Measurements from ENCODE around the gene LRBA. TPM values are rescaled to one million over a fixed set of nuclear protein-coding genes. Genes with fewer than 3 reads are reported as not detected.
"Not testable (repeated sequence)": the region's sequence is repeated elsewhere in the genome, so short reads cannot be mapped to it uniquely, and the experiment has no call there.

LRBA gene
- total and polyA plus RNA-seq, 2 of the 4 experiments (the other 2 are of a cell fraction) = 10.2 to 51.6 TPM

DNA sequence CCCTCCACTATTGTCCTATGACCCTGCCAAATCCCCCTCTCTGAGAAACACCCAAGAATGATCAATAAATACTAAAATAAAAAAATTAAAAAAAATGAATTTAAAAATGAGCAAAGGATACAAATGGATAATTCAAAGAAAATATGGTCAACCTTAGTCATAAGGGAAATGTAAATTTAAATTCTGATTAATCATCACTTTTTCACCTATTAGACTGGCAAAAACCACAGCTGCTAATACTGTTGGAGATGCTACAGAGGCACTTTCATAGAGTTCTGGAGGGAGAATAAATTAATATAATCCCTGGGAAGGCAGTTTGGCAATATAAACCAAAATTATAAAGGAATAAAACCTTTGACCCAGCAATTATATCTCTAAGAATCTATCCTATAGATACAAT is 50.3 kb downstream of the LRBA start:
- intact Hi-C loops (cut with micrococcal nuclease) = no loop called here

DNA sequence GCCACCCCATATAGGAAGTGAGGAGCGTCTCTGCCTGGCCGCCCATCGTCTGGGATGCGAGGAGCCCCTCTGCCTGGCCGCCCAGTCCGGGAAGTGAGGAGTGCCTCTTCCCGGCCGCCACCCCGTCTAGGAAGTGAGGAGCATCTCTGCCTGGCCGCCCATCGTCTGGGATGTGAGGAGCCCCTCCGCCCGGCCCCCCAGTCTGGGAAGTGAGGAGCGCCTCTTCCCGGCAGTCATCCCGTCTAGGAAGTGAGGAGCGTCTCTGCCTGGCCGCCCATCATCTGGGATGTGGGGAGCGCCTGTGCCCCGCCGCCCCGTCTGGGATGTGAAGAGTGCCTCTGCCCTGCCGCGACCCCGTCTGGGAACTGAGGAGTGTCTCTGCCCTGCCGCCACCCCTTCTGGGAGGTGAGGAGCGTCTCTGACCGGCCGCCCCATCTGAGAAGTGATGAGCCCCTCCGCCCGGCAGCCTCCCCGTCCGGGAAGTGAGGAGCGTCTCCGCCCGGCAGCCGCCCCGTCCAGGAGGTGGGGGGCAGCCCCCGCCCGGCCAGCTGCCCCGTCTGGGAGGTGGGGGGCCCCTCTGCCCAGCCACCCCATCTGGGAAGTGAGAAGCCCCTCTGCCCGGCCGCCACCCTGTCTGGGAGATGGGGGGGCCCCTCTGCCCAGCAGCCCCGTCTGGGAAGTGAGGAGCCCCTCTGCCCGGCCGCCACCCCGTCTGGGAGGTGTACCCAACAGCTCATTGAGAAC is 51.3 kb downstream of the LRBA start:
- H3K36me3 ChIP-seq (ENCODE audit: control insufficient read depth, insufficient read depth, low read length); intact Hi-C loops (cut with micrococcal nuclease); CTCF ChIA-PET; H2AFZ ChIP-seq (replicated peaks; ENCODE audit: low read length, poor library complexity); H2BK120ac ChIP-seq (ENCODE audit: low read depth, low read length); H3K79me1 ChIP-seq (ENCODE audit: low read depth in 1 of 2, low read length in 2 of 2); dilution Hi-C loops (cut with HindIII; ENCODE audit: low sequenced_read_pairs, unreplicated experiment); H2AK5ac ChIP-seq (ENCODE audit: low read depth, low read length); BruUV-seq (replicated peaks); H3K56ac ChIP-seq (ENCODE audit: extremely low read depth, insufficient read depth, low read length); H3K27me3 ChIP-seq (ENCODE audit: control insufficient read depth, insufficient read depth, low read length); H4K91ac ChIP-seq (ENCODE audit: insufficient read depth, low read depth, low read length); in situ Hi-C loops (cut with MboI; ENCODE audit: low sequenced_read_pairs); H4K5ac ChIP-seq (ENCODE audit: low read depth, low read length); H4K20me1 ChIP-seq (ENCODE audit: insufficient read depth, low read length); H3K9me3 ChIP-seq (ENCODE audit: control insufficient read depth, insufficient read depth, low read length); DNase-seq; H3K4ac ChIP-seq (ENCODE audit: low read depth, low read length); H3K4me2 ChIP-seq (ENCODE audit: low read depth, low read length); H3K4me3 ChIP-seq (ENCODE audit: insufficient read depth, low read depth, low read length); H3K9me1 ChIP-seq (ENCODE audit: insufficient read depth, low read length); H3K27ac ChIP-seq (ENCODE audit: insufficient read depth, low read length); H3K4me1 ChIP-seq (ENCODE audit: control insufficient read depth, insufficient read depth, low read length); H3K23ac ChIP-seq (ENCODE audit: low read depth, low read length); H2AK9ac ChIP-seq (replicated peaks; ENCODE audit: low read depth, low read length, poor library complexity); H2BK15ac ChIP-seq (ENCODE audit: low read depth, low read length); H2BK5ac ChIP-seq (ENCODE audit: low read depth, low read length, poor library complexity, severe bottlenecking); POLR2A ChIA-PET (ENCODE audit: unreplicated experiment); H2BK20ac ChIP-seq (ENCODE audit: low read depth, low read length); H3K14ac ChIP-seq (replicated peaks; ENCODE audit: low read depth, low read length); H4K8ac ChIP-seq (ENCODE audit: low read depth in 2 of 2, low read length in 2 of 2); H3K9ac ChIP-seq (ENCODE audit: low read depth, low read length); H3K18ac ChIP-seq (ENCODE audit: low read depth, low read length); ATAC-seq (ENCODE audit: low read depth): not testable (repeated sequence)
- WGBS, 2 experiments (ENCODE audit: extremely low coverage in 2 of 2, insufficient read length in 1 of 2) = no CpG with 5 or more reads among the region's 47 CpGs

More for the DNA sequence above, 50.3 kb downstream of the LRBA start:
- POLR2A ChIA-PET (ENCODE audit: unreplicated experiment) = interaction anchor here (0.5 kb wide), 1 partner anchor 27 kb away, joined by 5 read pairs; no protein-coding TSS in a partner anchor
- H3K9me3 ChIP-seq (ENCODE audit: control insufficient read depth, insufficient read depth, low read length) = no peaks in the 10 kb centered on the region
- no peak overlapping the region for H3K23ac ChIP-seq (ENCODE audit: low read depth, low read length)
- H3K4me1 ChIP-seq (ENCODE audit: control insufficient read depth, insufficient read depth, low read length) = no peaks in the 10 kb centered on the region
- no peak overlapping the region for H3K18ac ChIP-seq (ENCODE audit: low read depth, low read length)
- no peak overlapping the region for H2AK5ac ChIP-seq (ENCODE audit: low read depth, low read length)
- in situ Hi-C loops (cut with MboI; ENCODE audit: low sequenced_read_pairs) (no loop called here), dilution Hi-C loops (cut with HindIII; ENCODE audit: low sequenced_read_pairs, unreplicated experiment) (no loop called here)
- no peak overlapping the region for H2AFZ ChIP-seq (replicated peaks; ENCODE audit: low read length, poor library complexity)
- no peaks in the 10 kb centered on the region for H3K27me3 ChIP-seq (ENCODE audit: control insufficient read depth, insufficient read depth, low read length)
- no peak overlapping the region for H4K91ac ChIP-seq (ENCODE audit: insufficient read depth, low read depth, low read length)
- H3K27ac ChIP-seq (ENCODE audit: insufficient read depth, low read length) = no peak overlapping the region
- H2BK120ac ChIP-seq (ENCODE audit: low read depth, low read length) = no peak overlapping the region
- H3K79me1 ChIP-seq (ENCODE audit: low read depth in 1 of 2, low read length in 2 of 2) = peaks cover 0 to 3% of the 10 kb centered on the region in 2 experiments; a peak in 2 of 4 replicates
- DNase-seq (no peak), ATAC-seq (ENCODE audit: low read depth) (no peak)
- H3K36me3 ChIP-seq (ENCODE audit: control insufficient read depth, insufficient read depth, low read length) = no peaks in the 10 kb centered on the region
- no peak for TF ChIP-seq MAZ (IDR thresholded peaks at IDR 0.05; ENCODE audit: borderline replicate concordance, low read depth, low read length)
- TF ChIP-seq FOS (IDR thresholded peaks at IDR 0.05; ENCODE audit: low read depth, low read length) = no peak
- no peak for TF ChIP-seq POLR2A (IDR thresholded peaks at IDR 0.05; ENCODE audit: low read depth, low read length)
- TF ChIP-seq, protein P1, sequence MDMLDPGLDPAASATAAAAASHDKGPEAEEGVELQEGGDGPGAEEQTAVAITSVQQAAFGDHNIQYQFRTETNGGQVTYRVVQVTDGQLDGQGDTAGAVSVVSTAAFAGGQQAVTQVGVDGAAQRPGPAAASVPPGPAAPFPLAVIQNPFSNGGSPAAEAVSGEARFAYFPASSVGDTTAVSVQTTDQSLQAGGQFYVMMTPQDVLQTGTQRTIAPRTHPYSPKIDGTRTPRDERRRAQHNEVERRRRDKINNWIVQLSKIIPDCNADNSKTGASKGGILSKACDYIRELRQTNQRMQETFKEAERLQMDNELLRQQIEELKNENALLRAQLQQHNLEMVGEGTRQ (IDR thresholded peaks at IDR 0.05; ENCODE audit: low read depth, low read length) = no peak
- peak; percentile 72 for TF ChIP-seq MAFK (IDR thresholded peaks at IDR 0.05; ENCODE audit: low read depth, low read length)
- TF ChIP-seq CEBPB (IDR thresholded peaks at IDR 0.05; ENCODE audit: low read depth, low read length) = no peak
- TF ChIP-seq SMC3 (IDR thresholded peaks at IDR 0.05; ENCODE audit: low read depth, low read length) = no peak
- no peaks in the 10 kb centered on the region for H3K9me1 ChIP-seq (ENCODE audit: insufficient read depth, low read length)
- H4K5ac ChIP-seq (ENCODE audit: low read depth, low read length) = no peak overlapping the region
- no peak overlapping the region for H3K4me3 ChIP-seq (ENCODE audit: insufficient read depth, low read depth, low read length)
- H4K8ac ChIP-seq (ENCODE audit: low read depth in 2 of 2, low read length in 2 of 2) = no peak overlapping the region
- no peak overlapping the region for H3K4ac ChIP-seq (ENCODE audit: low read depth, low read length)
- no peak overlapping the region for H2BK20ac ChIP-seq (ENCODE audit: low read depth, low read length)
- no peak overlapping the region for H2BK15ac ChIP-seq (ENCODE audit: low read depth, low read length)
- no peak overlapping the region for H3K4me2 ChIP-seq (ENCODE audit: low read depth, low read length)
- no peak overlapping the region for H3K14ac ChIP-seq (replicated peaks; ENCODE audit: low read depth, low read length)
- CTCF ChIA-PET = interaction anchor here (0.8 kb wide), 1 partner anchor 14 kb away, joined by 3 read pairs; no protein-coding TSS in a partner anchor
- H4K20me1 ChIP-seq (ENCODE audit: insufficient read depth, low read length) = no peaks in the 10 kb centered on the region
- H2AK9ac ChIP-seq (replicated peaks; ENCODE audit: low read depth, low read length, poor library complexity) = no peak overlapping the region
- BruUV-seq (replicated peaks) = no TSS peak
- no peak overlapping the region for H2BK5ac ChIP-seq (ENCODE audit: low read depth, low read length, poor library complexity, severe bottlenecking)
- H3K9ac ChIP-seq (ENCODE audit: low read depth, low read length) = no peak overlapping the region
- no peak overlapping the region for H3K56ac ChIP-seq (ENCODE audit: extremely low read depth, insufficient read depth, low read length)
